IPS-11a (cell line): ENCODE results near the gene TSPEAR.

Experiments
- H3K4me3 ChIP-seq: one replicate; pipeline ENCODE4 v1.5.1; 2013; ENCODE audit warnings: low read depth, low read length, control low read depth

The TSPEAR gene

DNA sequence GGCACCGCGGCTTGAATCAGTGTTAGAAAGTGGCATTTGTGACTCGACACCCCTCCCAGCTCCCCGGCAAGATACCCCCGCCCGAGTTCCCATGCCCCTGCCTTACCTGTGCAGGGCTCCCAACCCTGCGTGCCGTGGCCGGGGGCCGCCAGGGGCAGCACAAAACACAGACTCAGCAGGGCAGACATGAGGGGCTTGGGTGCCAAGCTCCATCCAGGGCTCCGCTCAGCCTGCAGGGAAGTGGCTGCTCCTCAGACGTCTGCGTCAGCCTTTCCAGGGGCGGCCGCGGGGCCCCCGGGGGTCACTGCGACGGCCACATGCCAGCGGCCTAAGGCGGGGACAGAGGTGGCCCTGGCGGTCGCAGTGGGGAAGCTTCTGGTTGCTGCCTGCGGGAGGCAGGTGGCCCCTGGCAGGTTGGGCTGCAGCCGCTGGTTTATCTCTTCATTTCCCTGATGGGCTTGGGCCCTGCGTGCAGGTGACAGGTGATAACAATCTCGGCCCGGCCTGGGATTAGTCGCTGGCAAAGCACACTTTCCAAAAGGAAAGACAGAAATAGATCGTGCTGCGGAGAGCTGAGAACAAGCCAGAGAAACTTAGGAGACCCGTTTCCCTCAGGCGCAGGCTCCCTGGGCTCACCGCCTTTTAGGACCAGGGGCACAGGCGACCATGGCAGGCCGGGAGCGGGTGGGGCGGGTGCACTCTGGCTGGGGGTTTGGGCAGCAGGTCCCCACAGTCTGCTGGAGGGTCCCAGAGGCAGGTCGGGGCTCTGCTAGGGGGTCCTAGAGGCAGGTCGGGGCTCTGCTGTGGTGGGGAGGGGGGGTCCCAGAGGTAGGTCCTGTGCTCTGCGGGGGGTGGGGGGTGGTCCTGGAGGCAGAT is at the start of gene TSPEAR:
Gene TSPEAR (minus strand): TSS at position 246 of the 876 bp plus-strand sequence. CDS start 58 bp downstream, at position 188.
- peak within 1 kb of the TSS; percentile 10 for H3K4me3 ChIP-seq

- H3K4me3 ChIP-seq: no peak overlapping the region
Measured at GRCh38 chr21:44760376-44760775, 49.0 kb upstream of the TSPEAR start.

DNA sequence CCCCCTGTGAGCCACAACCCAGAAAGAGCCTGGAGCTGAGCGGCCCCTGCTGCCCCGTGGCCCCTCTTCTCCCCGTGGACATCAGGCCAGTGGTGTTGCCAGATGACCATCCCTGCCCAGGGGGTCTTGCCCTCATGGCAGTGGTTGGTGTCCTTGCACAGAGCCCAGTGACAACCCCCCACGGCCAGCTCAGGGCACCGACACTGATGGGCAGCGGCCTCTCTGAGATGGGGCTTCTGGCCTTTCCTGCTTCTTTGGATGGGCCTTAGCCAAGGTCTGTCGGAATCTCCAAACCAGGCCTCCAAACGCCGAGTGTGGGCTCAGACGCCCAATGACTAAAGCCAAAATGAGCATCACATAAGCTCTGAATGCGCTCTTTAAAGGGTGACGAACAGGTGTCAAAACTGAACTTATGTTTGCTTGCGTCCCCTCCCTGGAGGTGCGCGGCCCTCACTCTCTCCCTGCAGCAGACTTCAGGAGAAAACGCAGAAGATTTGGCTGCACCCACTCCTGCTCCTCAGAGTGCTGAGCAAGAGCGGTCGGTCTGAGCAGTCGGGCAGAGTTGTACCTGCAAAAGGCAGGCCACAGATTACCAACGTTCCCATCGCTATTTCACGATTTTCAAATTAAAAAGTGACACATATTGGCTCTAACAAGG is 48.4 kb upstream of the TSPEAR start:
- no peak overlapping the region for H3K4me3 ChIP-seq

DNA sequence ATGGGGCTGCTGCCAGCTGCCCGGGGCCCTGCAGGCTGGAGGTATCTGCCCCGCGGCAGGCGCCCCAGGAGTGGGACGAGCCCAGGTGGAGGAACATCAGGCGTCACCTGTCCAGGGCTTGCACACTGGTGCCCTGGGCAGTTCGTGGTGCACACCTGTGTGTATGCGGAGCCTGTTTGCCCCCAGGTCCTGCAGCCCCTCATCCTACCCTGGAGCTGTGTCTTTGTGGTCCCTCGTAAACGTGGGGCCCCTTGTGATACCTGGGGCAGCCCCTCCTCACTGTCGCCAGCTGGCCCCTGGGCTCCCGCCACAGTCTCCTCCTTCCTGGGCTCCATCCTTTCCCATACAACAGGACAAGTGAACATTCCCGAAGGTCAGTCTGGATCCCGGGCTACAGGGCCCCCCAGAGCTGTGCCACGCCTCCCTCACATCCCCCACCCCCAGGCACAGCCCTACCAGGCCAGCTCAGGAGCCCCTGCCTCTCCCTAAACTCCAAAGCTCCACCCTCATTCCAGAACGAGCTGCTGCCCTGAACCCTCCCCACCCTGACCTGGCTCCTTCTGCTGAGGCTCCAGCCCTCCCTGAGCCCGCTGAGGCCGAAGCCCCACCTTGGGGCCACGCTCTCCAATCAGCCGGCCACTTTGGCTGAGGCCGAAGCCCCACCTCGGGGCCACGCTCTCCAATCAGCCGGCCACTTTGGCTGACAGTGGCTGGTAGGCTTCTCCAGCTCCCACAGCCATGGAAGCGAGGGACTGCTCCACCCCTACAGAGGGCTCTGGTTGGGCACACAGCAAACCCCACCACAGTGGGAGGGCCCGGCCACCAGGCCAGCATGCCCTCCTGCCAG is 47.6 kb upstream of the TSPEAR start:
- no peak overlapping the region for H3K4me3 ChIP-seq

DNA sequence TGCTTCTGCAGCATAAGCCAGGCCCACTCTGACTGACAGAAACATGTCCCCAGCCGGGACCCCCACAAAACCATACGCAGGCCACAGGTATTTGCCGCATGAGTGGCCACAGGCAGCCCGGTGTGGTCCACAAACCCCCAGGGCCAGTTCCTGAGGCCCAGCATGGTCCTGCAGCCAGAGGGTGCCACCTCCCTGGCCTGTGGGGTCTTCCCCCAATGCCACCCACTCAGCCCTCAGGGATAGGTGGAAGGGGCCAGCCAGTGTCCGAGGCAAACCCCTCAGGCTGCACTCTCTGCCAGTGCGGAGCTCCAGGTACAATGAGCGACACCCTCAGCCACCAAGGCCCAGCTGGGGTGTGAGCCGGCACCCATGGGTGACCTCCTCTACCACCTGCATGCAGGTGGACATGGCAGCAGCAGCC is 46.8 kb upstream of the TSPEAR start:
- H3K4me3 ChIP-seq: no peak overlapping the region

GRCh38 chr21:44757731-44758130 is 46.4 kb upstream of the TSPEAR start:
- H3K4me3 ChIP-seq: no peak overlapping the region

DNA sequence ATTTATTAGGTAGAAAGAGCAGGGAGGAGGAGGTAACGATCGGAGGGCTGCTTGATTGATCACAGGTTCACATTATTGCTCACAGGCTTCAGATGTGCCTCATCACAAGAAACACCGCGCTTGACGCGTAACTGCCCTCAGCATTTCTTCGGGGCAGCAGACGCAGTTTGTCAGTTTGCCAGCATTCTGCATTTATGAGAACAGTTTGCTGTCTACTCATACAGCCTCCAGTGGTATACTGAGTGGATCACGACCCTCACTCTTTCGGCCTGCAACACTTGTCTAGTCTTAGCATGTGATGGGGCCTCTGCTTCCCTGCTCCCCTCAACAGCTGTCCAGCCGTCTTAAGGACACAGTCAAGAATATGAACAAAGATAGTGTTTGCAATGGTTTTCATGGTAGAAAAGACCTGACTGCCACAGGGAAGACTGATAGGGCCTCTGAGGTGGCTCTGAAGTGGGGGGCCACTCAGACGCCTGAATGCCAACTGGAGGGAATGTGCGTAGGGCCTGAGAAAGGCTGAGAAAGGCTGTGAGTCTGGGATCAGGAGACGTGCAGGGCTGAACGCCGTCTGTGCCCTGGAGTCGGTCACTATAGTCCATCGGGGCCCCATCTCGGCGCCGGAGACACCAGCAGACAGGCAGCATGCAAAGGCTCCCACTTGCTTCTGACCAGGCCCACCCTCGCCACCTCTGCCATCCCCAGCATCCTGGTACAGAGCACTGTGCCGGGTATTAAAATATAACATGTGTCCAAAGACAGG is 45.2 kb upstream of the TSPEAR start:
- no peak overlapping the region for H3K4me3 ChIP-seq

GRCh38 chr21:44755227-44755626 is 43.9 kb upstream of the TSPEAR start:
- H3K4me3 ChIP-seq: no peak overlapping the region

GRCh38 chr21:44753357-44753756 is 42.0 kb upstream of the TSPEAR start:
- H3K4me3 ChIP-seq: no peak overlapping the region

DNA sequence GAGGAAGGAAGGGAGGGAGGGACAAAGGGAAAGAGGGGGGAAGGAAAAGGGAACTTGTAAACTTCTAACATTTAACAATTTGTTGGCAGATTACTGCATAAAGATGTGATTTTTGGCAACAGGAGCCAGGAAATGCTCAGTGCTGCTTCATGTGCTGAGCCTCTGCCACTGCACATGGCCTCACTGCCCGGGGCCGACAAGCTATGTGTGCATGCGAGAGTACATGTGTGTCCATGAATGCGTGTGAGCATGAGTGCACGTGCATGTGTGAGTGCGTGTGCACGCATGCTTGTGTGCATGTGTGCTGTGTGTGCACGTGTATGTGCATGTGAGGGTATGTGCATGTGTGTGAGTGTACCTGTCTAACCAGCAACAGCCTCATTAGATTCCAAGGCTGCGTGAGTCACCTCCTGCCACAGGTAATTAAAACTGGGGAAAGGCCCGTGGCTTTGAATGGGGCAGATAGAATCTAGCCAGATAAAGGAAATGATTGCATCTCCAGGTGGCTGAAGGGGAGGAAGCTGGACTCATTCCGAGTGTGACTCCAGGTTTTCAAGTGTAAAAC is 41.4 kb upstream of the TSPEAR start:
- H3K4me3 ChIP-seq: no peak overlapping the region

- H3K4me3 ChIP-seq: no peak overlapping the region
Measured at GRCh38 chr21:44751799-44752636, 40.6 kb upstream of the TSPEAR start.

GRCh38 chr21:44751186-44751798 is 39.9 kb upstream of the TSPEAR start:
- no peak overlapping the region for H3K4me3 ChIP-seq

- no peak overlapping the region for H3K4me3 ChIP-seq
Measured at GRCh38 chr21:44750675-44751025, 39.3 kb upstream of the TSPEAR start.

DNA sequence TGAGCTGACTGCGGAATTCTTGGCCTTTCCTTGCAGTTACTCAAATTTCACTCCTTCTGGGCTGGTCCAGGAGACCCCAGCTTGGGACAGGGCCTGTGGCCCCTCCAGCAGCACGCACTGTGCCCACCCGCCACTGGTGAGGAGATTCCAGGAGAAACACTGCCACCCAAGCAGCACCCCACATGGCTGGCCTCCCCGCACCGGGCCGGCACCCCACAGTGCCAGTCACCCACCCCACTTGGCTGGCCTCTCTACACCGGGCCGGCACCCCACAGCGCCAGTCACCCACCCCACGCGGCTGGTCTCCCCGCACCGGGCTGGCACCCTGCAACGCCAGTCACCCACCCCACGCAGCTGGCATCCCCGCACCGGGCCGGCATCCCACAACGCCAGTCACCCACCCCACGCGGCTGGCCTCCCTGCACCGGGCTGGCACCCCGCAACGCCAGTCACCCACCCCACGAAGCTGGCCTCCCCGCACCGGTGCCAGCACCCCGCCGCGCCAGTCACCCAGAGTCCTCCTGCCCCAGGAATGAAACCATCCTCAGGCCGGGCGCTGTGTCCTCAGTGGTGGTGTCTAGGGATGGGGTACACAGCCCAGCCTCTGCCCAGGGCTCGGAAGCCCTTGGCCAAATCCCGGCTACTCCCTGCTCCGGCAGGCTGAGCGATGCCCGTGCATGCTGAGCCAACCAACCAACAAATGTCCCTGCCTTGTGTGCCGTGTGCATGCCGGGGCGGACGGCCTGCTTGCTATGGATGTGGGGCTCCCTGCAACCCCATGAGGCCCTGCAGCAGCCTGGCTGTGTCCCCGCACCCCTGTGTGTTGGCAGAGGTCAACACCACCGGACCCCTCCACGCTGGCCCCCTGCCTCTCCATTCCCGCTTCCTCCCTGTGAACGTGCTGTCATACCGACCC is 38.6 kb upstream of the TSPEAR start:
- no peak overlapping the region for H3K4me3 ChIP-seq

- H3K4me3 ChIP-seq: peak overlapping the region; percentile 38
Measured at GRCh38 chr21:44749116-44749758, 37.9 kb upstream of the TSPEAR start.

GRCh38 chr21:44748621-44749020 is 37.2 kb upstream of the TSPEAR start:
- peak overlapping the region; percentile 38 for H3K4me3 ChIP-seq

DNA sequence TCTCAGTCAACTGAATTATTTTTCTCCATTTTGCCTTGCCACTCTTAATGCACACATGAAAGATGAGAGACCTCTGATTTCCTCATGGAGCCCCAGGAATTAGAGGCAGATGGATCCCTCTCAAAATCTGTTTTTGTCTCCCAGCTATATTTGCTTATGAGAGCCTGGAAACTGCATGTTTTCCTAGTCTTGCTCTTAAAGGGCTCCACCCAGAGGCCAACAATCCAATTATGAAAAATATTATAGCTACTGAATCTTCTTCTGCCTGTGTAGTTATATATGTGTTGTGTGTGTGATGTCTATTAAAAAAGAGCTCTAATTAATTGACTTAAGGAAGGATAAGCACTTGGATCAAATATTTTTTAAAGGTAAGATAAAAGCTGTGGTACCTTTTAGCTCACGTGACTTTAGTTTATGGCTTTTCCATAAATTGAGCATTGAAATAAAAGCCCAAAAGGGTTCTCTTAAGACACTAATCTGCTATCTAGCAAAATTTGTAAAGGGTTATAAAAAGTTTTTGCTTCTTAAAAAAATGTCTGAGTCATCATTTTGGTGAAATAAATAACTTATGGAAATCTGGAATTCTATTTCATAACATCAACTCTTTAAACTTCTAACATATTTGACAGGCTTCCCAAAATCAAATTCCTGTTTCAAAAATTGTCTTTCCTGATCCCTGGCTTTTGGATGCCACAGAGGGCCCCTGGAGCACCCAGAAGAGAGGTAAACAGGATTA is 31.2 kb upstream of the TSPEAR start:
- no peak overlapping the region for H3K4me3 ChIP-seq
